GM12878 (cell line): ENCODE data around the gene PLEKHG1.

Experiments
- BCLAF1 ChIP-seq: fragments of 450-650 bp; IDR thresholded peaks from 2 replicates; pipeline ENCODE4 v1.6.1; 2017; ENCODE audit warnings: antibody characterized with exemption, mild to moderate bottlenecking, moderate library complexity
- CTCF ChIP-seq, 3 experiments: IDR thresholded peaks in 2 of 3; conservative IDR thresholded peaks in 1 of 3; 2 replicates each; pipeline ENCODE4 v1.5.1; 2011; ENCODE audit warnings: low read depth in 3 of 3, low read length in 3 of 3, mild to moderate bottlenecking in 3 of 3, control low read depth in 2 of 3, moderate library complexity in 2 of 3, inconsistent platforms in 1 of 3, mixed read lengths in 1 of 3; ENCODE audit not compliant: control insufficient read depth in 2 of 3, insufficient read depth in 1 of 3; ENCODE audit errors: extremely low read depth in 1 of 3
- EZH2 ChIP-seq: IDR thresholded peaks from 2 replicates; pipeline ENCODE4 v1.6.1; 2012; ENCODE audit warnings: low read depth, mild to moderate bottlenecking, control low read depth, inconsistent platforms, low read length, borderline replicate concordance; ENCODE audit not compliant: control insufficient read depth
- KDM1A ChIP-seq: fragments of 200-600 bp; sonication (generic); IDR thresholded peaks from 2 replicates; pipeline ENCODE4 v1.6.1; 2016; ENCODE audit warnings: borderline replicate concordance
- MEF2A ChIP-seq: IDR thresholded peaks from 2 replicates; pipeline ENCODE4 v1.6.1; 2011; ENCODE audit warnings: low read depth, mild to moderate bottlenecking, low read length, moderate library complexity; ENCODE audit not compliant: insufficient read depth
- MTA2 ChIP-seq: fragments of 450-650 bp; IDR thresholded peaks from 2 replicates; pipeline ENCODE4 v1.6.1; 2016; ENCODE audit warnings: low read depth, mild to moderate bottlenecking, moderate library complexity
- MXI1 ChIP-seq: fragments of 150-350 bp; IDR thresholded peaks from 2 replicates; pipeline ENCODE4 v1.6.1; 2011; ENCODE audit warnings: low read depth, mild to moderate bottlenecking, inconsistent platforms, low read length, improper control_type of control experiment
- POU2F2 ChIP-seq: IDR thresholded peaks from 3 replicates; pipeline ENCODE4 v1.6.1; 2011; ENCODE audit warnings: low read depth, mild to moderate bottlenecking, low read length, borderline replicate concordance
- RAD21 ChIP-seq: IDR thresholded peaks from 2 replicates; pipeline ENCODE4 v1.6.1; 2011; ENCODE audit warnings: mild to moderate bottlenecking, low read depth, low read length, moderate library complexity; ENCODE audit not compliant: insufficient read depth
- REST ChIP-seq: IDR thresholded peaks from 2 replicates; pipeline ENCODE4 v1.6.1; 2012; ENCODE audit warnings: mild to moderate bottlenecking, low read depth, low read length
- USF2 ChIP-seq: IDR thresholded peaks from 2 replicates; pipeline ENCODE4 v1.6.1; 2011; ENCODE audit warnings: low read depth, low read length, improper control_type of control experiment, borderline replicate concordance
- YY1 ChIP-seq: IDR thresholded peaks from 2 replicates; pipeline ENCODE4 v1.6.1; 2011; ENCODE audit warnings: low read depth, mild to moderate bottlenecking, low read length

- TF ChIP-seq MXI1, result no peak
- no peak for TF ChIP-seq BCLAF1
- no peak for TF ChIP-seq CTCF (IDR thresholded peaks at IDR 0.05 in 2 of 3, conservative IDR thresholded peaks at IDR 0.05 in 1 of 3; ENCODE audit: control insufficient read depth in 2 of 3, extremely low read depth in 1 of 3, insufficient read depth in 1 of 3, low read depth in 3 of 3, low read length in 3 of 3)
- no peak for TF ChIP-seq POU2F2
- TF ChIP-seq KDM1A, result no peak
- no peak for TF ChIP-seq RAD21
- TF ChIP-seq USF2, result no peak
- no peak for TF ChIP-seq MEF2A
- no peak for TF ChIP-seq REST
- no peak for TF ChIP-seq YY1
- TF ChIP-seq MTA2, result no peak
- no peak for TF ChIP-seq EZH2
These were observed 42.6 kb upstream of the PLEKHG1 start for GRCh38 chr6:150557043-150557599.
